ENCODE measurements around the gene ADI1. TPM values are rescaled to one million over a fixed set of nuclear protein-coding genes. Genes with fewer than 3 reads are reported as not detected.

ADI1 gene
- total and polyA plus RNA-seq, 7 experiments from 2014 or later = 26.4 to 73.3 (median 39.6) TPM

DNA sequence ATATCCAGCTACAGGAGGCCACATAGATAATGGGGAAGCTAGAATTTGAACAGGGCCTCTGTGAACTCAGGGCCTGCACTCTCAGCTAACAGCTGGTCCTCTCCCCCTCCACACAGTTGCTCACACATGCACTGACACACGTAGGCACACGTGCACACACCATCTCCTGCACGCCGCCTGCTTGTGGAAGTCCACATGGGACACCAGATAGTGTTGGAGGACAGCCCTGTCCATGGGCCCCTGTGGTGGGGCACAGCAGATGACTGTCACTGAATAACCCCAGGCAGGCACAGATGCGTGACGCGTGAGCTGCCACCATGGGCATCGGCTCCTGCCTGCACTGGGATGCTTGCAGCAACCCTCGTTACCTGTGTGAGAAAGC, 52.9 kb downstream of the ADI1 start:
- POLR2A ChIA-PET = no interaction called here
- Histone ChIP-seq H3K27ac (ENCODE audit: low read depth, low read length) (no peak overlapping the region), H3K4me3 (ENCODE audit: low read length) (no peak overlapping the region), H3K4me1 (ENCODE audit: control insufficient read depth in 2 of 2, insufficient read depth in 2 of 2, low read length in 2 of 2) (peaks cover 0 to 5% of the 10 kb centered on the region in 2 donors), H3K9me3 (ENCODE audit: control insufficient read depth in 2 of 3, low read length in 3 of 3) (no peaks in the 10 kb centered on the region), H3K27me3 (ENCODE audit: control insufficient read depth in 2 of 2, insufficient read depth in 2 of 2, low read length in 2 of 2) (no peaks in the 10 kb centered on the region), H3K36me3 (ENCODE audit: control insufficient read depth in 2 of 3, insufficient read depth in 3 of 3, low read length in 3 of 3) (peaks cover 6 to 87% (median 11%) of the 10 kb centered on the region in 3 experiments)
- no peak for DNase-seq
- Mint-ChIP-seq H3K4me1 (peaks cover 4 to 10% (median 8%) of the 10 kb centered on the region in 7 donors), H3K27ac (no peak overlapping the region), H3K4me3 (no peak overlapping the region), H3K9me3 (no peaks in the 10 kb centered on the region), H3K27me3 (no peaks in the 10 kb centered on the region), H3K36me3 (peaks cover 0 to 54% (median 18%) of the 10 kb centered on the region in 5 donors)
- CTCF ChIA-PET = interaction anchor here (0.9 kb wide), 1 partner anchor 25 kb away, joined by 4 read pairs; no protein-coding TSS in a partner anchor
- ATAC-seq = no peak
- intact Hi-C loops (cut with micrococcal nuclease) = no loop called here

GRCh38 chr2:3465844-3466481, 53.4 kb downstream of the ADI1 start:
- H3K4me3 ChIP-seq (ENCODE audit: low read length) = no peak overlapping the region
- H3K9me3 ChIP-seq (ENCODE audit: control insufficient read depth in 2 of 3, low read length in 3 of 3) = no peaks in the 10 kb centered on the region
- H3K27me3 ChIP-seq (ENCODE audit: control insufficient read depth in 2 of 2, insufficient read depth in 2 of 2, low read length in 2 of 2) = no peaks in the 10 kb centered on the region
- intact Hi-C loops (cut with micrococcal nuclease) = no loop called here
- CTCF ChIA-PET = interaction anchor here (0.9 kb wide), 1 partner anchor 24 kb away, joined by 4 read pairs; no protein-coding TSS in a partner anchor
- no peak overlapping the region for H3K27ac ChIP-seq (ENCODE audit: low read depth, low read length)
- no peak for DNase-seq
- POLR2A ChIA-PET = no interaction called here
- no peaks in the 10 kb centered on the region for H3K9me3 Mint-ChIP-seq
- H3K4me1 ChIP-seq (ENCODE audit: control insufficient read depth in 2 of 2, insufficient read depth in 2 of 2, low read length in 2 of 2) = peaks cover 0 to 5% of the 10 kb centered on the region in 2 donors
- H3K36me3 Mint-ChIP-seq = peaks cover 0 to 50% (median 18%) of the 10 kb centered on the region in 5 donors
- peaks cover 4 to 14% (median 12%) of the 10 kb centered on the region in 7 donors for H3K4me1 Mint-ChIP-seq
- peaks cover 4 to 85% (median 11%) of the 10 kb centered on the region in 3 experiments for H3K36me3 ChIP-seq (ENCODE audit: control insufficient read depth in 2 of 3, insufficient read depth in 3 of 3, low read length in 3 of 3)
- H3K27me3 Mint-ChIP-seq = no peaks in the 10 kb centered on the region
- H3K4me3 Mint-ChIP-seq = no peak overlapping the region
- H3K27ac Mint-ChIP-seq = no peak overlapping the region
- ATAC-seq = no peak

- CTCF ChIA-PET = interaction anchor here (0.9 kb wide), 1 partner anchor 122 kb away, joined by 4 read pairs; no protein-coding TSS in a partner anchor
- no peak for ATAC-seq
- Histone ChIP-seq H3K36me3 (ENCODE audit: control insufficient read depth in 2 of 3, insufficient read depth in 3 of 3, low read length in 3 of 3) (peaks cover 0 to 84% (median 11%) of the 10 kb centered on the region in 3 experiments), H3K4me1 (ENCODE audit: control insufficient read depth in 2 of 2, insufficient read depth in 2 of 2, low read length in 2 of 2) (peaks cover 0 to 5% of the 10 kb centered on the region in 2 donors), H3K4me3 (ENCODE audit: low read length) (no peak overlapping the region), H3K27ac (ENCODE audit: low read depth, low read length) (no peak overlapping the region), H3K27me3 (ENCODE audit: control insufficient read depth in 2 of 2, insufficient read depth in 2 of 2, low read length in 2 of 2) (no peaks in the 10 kb centered on the region), H3K9me3 (ENCODE audit: control insufficient read depth in 2 of 3, low read length in 3 of 3) (no peaks in the 10 kb centered on the region)
- no peaks in the 10 kb centered on the region for H3K9me3 Mint-ChIP-seq
- H3K36me3 Mint-ChIP-seq = peaks cover 0 to 50% (median 18%) of the 10 kb centered on the region in 5 donors
- POLR2A ChIA-PET = no interaction called here
- H3K27ac Mint-ChIP-seq = no peak overlapping the region
- DNase-seq = no peak
- intact Hi-C loops (cut with micrococcal nuclease) = no loop called here
- peaks cover 4 to 20% (median 14%) of the 10 kb centered on the region in 7 donors for H3K4me1 Mint-ChIP-seq
- no peak overlapping the region for H3K4me3 Mint-ChIP-seq
- H3K27me3 Mint-ChIP-seq = no peaks in the 10 kb centered on the region
These were observed 54.0 kb downstream of the ADI1 start for GRCh38 chr2:3465328-3465727.

- intact Hi-C loops (cut with micrococcal nuclease) = no loop called here
- Mint-ChIP-seq H3K4me1 (peaks cover 4 to 25% (median 14%) of the 10 kb centered on the region in 7 donors), H3K36me3 (peaks cover 0 to 46% (median 16%) of the 10 kb centered on the region in 5 donors), H3K27ac (peak overlapping the region in 1 of 9 donors; percentile 25), H3K27me3 (no peaks in the 10 kb centered on the region), H3K9me3 (no peaks in the 10 kb centered on the region), H3K4me3 (no peak overlapping the region)
- DNase-seq = no peak
- ATAC-seq = no peak
- Histone ChIP-seq H3K27ac (ENCODE audit: low read depth, low read length) (no peak overlapping the region), H3K27me3 (ENCODE audit: control insufficient read depth in 2 of 2, insufficient read depth in 2 of 2, low read length in 2 of 2) (no peaks in the 10 kb centered on the region), H3K4me3 (ENCODE audit: low read length) (no peak overlapping the region), H3K36me3 (ENCODE audit: control insufficient read depth in 2 of 3, insufficient read depth in 3 of 3, low read length in 3 of 3) (peaks cover 0 to 84% (median 11%) of the 10 kb centered on the region in 3 experiments), H3K4me1 (ENCODE audit: control insufficient read depth in 2 of 2, insufficient read depth in 2 of 2, low read length in 2 of 2) (peaks cover 0 to 5% of the 10 kb centered on the region in 2 donors), H3K9me3 (ENCODE audit: control insufficient read depth in 2 of 3, low read length in 3 of 3) (no peaks in the 10 kb centered on the region)
- ChIA-PET POLR2A (no interaction called here), CTCF (interaction anchor here (0.7 to 3.6 kb wide), 4 partner anchors 9 to 187 kb away, joined by 3 to 13 read pairs (median 6); no protein-coding TSS in a partner anchor)
These were observed 54.8 kb downstream of the ADI1 start for GRCh38 chr2:3464401-3465005.

DNA sequence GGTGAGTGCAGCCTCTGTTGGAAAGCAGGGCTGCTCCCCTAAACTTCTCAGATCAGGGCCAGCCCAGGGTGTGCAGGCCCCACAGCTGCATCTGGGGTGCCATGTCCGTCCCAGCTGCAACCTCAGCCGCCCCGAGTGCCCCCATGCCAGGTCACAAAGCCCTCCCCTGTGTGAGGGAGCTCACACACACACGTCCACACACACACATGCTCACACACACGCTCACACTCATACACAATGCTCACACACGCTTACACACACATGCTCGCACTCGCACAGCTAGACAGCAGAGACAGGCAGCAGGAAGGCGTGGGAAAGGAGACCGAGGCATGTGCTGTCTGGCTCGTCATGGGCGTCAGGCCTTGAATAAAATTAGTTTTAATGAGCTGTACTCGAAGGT, 55.4 kb downstream of the ADI1 start:
- Histone ChIP-seq H3K4me3 (ENCODE audit: low read length) (no peak overlapping the region), H3K9me3 (ENCODE audit: control insufficient read depth in 2 of 3, low read length in 3 of 3) (no peaks in the 10 kb centered on the region), H3K27ac (ENCODE audit: low read depth, low read length) (no peak overlapping the region), H3K4me1 (ENCODE audit: control insufficient read depth in 2 of 2, insufficient read depth in 2 of 2, low read length in 2 of 2) (peaks cover 0 to 5% of the 10 kb centered on the region in 2 donors), H3K27me3 (ENCODE audit: control insufficient read depth in 2 of 2, insufficient read depth in 2 of 2, low read length in 2 of 2) (no peaks in the 10 kb centered on the region), H3K36me3 (ENCODE audit: control insufficient read depth in 2 of 3, insufficient read depth in 3 of 3, low read length in 3 of 3) (peaks cover 0 to 82% (median 11%) of the 10 kb centered on the region in 3 experiments)
- Mint-ChIP-seq H3K27me3 (no peaks in the 10 kb centered on the region), H3K9me3 (no peaks in the 10 kb centered on the region), H3K36me3 (peaks cover 0 to 44% (median 16%) of the 10 kb centered on the region in 5 donors), H3K4me3 (peak overlapping the region in 1 of 10 donors; percentile 27), H3K27ac (no peak overlapping the region), H3K4me1 (peaks cover 4 to 25% (median 14%) of the 10 kb centered on the region in 7 donors)
- POLR2A ChIA-PET = no interaction called here
- ATAC-seq (no peak), DNase-seq (no peak)
- CTCF ChIA-PET = interaction anchor here (0.6 to 3.6 kb wide), 4 partner anchors 10 to 1344 kb away, joined by 3 to 13 read pairs (median 6); no protein-coding TSS in a partner anchor
- intact Hi-C loops (cut with micrococcal nuclease) = loop anchor here (2.0 kb wide), 2 partner anchors 39 to 55 kb away; partner anchors contain the start of gene ADI1 (in 1 of the 2)

DNA sequence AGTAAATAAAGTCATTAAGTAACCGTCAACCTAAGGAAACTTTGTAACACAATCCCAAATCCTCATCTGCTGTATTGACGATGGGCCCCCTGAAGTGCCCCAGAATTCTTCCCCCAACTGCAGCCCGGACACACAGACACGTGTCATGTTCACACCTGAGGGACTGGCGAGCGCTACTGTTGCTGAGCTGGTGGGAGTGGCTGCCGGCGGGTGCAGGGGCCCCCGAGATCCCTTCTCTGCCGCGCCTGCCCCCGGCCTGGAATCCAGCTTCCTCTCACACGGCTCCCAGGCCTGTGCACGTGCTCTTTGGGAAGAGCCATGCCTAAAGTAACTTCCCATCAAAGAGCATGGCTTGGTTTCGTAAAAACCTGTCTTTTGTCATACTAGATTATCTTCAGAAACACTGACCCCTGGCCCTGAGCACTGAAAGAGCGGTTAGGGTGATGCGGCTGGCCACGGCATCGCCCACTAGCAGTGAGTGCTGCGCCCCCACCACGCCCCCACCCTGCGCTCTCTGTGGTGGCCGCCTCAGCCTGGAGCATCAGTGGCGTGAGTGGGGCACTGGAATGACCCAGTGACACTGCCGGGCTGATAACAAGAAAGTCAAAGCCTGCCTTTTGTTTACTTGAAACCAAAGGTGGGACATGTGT, 56.0 kb downstream of the ADI1 start:
- ChIA-PET POLR2A (no interaction called here), CTCF (interaction anchor here (0.6 to 3.6 kb wide), 3 partner anchors 10 to 1344 kb away, joined by 4 to 13 read pairs (median 7); no protein-coding TSS in a partner anchor)
- intact Hi-C loops (cut with micrococcal nuclease) = loop anchor here (2.0 kb wide), 2 partner anchors 39 to 55 kb away; partner anchors contain the start of gene ADI1 (in 1 of the 2)
- peaks cover 4 to 25% (median 14%) of the 10 kb centered on the region in 7 donors for H3K4me1 Mint-ChIP-seq
- H3K27ac ChIP-seq (ENCODE audit: low read depth, low read length) = no peak overlapping the region
- no peak for ATAC-seq
- no peak overlapping the region for H3K4me3 Mint-ChIP-seq
- H3K4me1 ChIP-seq (ENCODE audit: control insufficient read depth in 2 of 2, insufficient read depth in 2 of 2, low read length in 2 of 2) = peaks cover 0 to 5% of the 10 kb centered on the region in 2 donors
- no peak for DNase-seq
- peaks cover 0 to 41% (median 13%) of the 10 kb centered on the region in 5 donors for H3K36me3 Mint-ChIP-seq
- no peak overlapping the region for H3K27ac Mint-ChIP-seq
- no peaks in the 10 kb centered on the region for H3K27me3 ChIP-seq (ENCODE audit: control insufficient read depth in 2 of 2, insufficient read depth in 2 of 2, low read length in 2 of 2)
- H3K9me3 ChIP-seq (ENCODE audit: control insufficient read depth in 2 of 3, low read length in 3 of 3) = no peaks in the 10 kb centered on the region
- H3K36me3 ChIP-seq (ENCODE audit: control insufficient read depth in 2 of 3, insufficient read depth in 3 of 3, low read length in 3 of 3) = peaks cover 0 to 82% (median 11%) of the 10 kb centered on the region in 3 experiments
- no peaks in the 10 kb centered on the region for H3K9me3 Mint-ChIP-seq
- H3K27me3 Mint-ChIP-seq = no peaks in the 10 kb centered on the region
- no peak overlapping the region for H3K4me3 ChIP-seq (ENCODE audit: low read length)

Measured in naive thymus-derived CD4-positive, alpha-beta T cell (primary cell).